SIG-M5 treated with dmso at 0.1 percent for 504 hours (cell line): Measurements from ENCODE around the gene ZNF428.
"Not testable (repeated sequence)": the region's sequence is repeated elsewhere in the genome, so short reads cannot be mapped to it uniquely, and the experiment has no call there.

Experiments used
- DNase-seq: peaks from one replicate; lab custom pipeline; 2025; ENCODE audit not compliant: unreplicated experiment; lab: John Stamatoyannopoulos, UW

ZNF428 gene, protein sequence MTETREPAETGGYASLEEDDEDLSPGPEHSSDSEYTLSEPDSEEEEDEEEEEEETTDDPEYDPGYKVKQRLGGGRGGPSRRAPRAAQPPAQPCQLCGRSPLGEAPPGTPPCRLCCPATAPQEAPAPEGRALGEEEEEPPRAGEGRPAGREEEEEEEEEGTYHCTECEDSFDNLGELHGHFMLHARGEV

DNA sequence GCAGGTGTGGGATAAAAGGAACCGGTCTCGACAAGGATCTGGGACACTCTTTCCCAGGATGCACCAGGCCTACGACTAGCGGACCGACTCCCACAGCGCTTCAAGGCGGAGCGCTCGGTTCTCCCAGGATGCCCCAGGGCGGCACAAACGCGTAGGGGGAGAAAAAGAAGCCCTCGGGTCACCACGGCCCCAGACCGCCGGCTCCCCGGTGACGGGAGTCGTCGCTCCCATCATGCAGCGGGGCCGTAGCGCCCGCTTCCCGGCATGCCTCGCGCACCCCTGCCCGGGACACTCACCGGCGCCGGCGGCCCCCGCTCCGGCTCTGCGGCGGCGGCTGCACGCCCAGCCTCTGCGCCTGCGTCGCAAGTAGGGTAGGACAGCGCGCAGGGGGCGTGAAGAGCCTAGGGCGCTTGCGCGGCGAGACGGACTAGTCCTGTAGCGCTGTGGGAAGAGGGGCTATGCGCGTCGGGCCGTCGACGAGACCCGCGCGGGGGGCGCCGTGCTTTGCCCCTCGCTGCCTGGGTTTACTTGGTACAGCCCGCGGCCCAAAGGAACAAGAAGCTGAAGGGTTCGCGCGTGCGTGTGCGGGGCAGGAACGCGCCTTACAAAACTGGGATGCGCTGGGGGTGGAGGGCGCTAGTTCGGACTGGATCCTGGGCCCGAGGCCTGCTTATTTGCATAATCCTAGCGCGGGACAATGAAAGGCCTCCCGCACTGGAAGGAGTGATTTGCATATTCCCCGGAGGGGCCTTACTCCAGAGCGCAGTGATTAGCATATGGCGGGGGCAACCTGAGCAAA lies at the start of gene ZNF428:
Gene ZNF428, minus strand, starts transcription at position 368 of the 799 bp plus-strand sequence. CDS start 5,325 bp downstream, outside the sequence.
- peak; percentile 77 for DNase-seq

DNA sequence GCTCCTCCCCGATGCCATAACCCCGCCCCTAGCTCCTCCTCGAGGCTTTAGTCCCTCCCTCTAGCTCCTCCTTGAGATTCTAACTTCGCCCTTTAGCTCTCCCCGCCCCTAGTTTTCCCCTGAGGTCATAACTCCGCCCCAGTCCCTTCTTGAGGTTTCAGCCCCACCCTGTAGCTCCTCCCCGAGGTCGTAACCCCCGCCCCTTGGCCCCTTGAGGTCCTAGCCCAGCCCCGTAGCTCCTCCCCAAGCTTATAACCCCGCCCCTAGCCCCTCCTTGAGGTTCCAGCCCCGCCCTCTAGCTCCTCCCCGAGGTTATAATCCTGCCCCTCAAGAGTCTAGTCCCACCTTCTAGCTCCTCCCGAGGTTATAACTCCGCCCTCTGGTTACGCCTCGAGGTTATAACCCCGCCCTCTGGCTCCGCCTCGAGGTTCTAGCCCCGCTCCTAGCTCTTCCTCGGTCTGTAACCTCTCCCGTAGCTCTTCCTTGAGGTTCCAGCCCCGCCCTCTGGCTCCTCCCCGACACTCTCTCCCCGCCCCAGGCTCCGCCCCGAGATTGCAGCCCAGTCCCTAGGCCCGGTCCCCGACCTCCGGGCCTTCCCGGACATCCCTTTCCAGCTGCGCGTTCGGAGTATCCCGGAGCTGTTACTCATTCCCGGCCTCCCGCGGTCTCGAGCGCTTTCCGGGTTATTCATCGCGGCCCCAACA lies 49.1 kb upstream of the ZNF428 start:
- DNase-seq = peak; percentile 99

DNA sequence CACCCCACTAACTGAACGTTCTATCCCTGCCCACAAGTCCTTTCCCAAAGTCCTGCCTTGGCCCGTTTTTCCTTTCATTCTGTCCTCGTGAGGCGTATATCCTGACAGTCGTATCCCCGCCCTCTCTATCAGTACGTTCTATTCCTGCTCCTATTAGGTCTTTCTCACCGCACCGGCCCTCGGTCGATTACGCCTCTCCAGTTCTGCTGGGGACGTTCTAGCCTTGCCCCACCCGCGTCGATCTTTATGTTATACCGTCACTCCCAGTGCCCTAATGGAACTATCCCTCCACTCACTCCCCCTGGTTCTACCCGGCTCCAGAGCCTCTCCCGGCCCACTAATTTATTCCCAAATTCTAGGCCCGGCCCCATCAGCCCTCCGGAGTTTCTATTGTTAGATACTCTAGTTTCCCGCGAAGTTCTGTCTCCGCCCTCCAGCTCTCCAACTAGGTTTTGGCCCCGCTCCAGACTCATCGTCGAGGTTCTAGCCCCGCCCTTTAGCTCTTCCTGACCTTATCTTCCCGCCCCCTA lies 48.5 kb upstream of the ZNF428 start:
- no peak for DNase-seq

DNA sequence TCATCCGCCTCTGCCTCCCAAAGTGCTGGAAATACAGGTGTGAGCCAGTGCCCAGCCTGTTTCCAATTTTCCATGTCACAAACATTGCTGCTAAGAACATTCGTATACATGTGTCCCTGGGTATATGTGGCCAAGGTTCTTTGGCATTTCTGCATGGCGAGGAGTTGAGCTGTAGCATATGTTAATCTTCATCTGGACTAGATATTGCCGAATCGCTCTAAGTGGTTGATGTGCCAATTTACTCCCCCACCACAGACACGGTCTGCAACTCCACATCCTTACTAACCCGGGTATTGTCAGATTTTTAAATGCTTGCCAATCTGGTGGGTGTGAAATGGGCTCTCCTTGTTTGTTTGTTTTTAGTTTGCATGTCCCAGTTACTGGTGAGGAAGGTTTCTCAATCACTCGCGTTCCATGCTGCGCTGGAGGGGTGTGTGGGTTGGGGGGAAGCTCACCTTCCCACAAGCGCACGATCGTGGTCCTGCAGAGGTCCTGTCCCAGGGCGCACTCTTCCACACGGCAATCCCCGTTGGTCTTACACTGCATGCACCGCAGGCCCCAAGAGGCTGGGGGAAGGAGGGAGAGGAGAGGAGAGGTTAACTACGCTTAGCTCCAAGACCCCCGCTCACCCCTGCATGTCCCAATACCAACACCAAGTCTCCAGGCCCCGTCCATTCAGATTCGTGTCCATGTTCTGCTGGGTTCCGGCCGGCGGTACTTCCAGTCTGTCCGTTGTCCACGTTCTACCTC lies 47.9 kb upstream of the ZNF428 start:
- DNase-seq = no peak

DNA sequence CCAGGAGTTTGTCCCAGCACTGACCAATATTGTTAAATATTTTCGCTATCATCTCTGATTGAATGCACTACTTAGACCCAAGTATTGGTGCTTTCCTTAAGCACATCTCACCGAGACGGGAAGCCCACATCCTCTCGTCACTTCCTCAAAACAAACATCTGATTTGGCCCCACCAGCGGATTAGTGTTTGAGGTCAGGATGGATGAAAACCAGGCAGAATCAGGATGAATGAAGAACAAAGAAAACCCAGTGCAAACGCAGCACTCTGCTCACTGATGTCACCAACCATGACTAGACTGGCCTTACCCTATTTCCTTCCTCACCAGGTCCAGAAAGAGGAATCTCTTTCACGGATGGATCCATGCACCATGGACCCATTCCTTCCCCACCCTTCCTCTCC lies 44.6 kb upstream of the ZNF428 start:
- peak; percentile 40 for DNase-seq

DNA sequence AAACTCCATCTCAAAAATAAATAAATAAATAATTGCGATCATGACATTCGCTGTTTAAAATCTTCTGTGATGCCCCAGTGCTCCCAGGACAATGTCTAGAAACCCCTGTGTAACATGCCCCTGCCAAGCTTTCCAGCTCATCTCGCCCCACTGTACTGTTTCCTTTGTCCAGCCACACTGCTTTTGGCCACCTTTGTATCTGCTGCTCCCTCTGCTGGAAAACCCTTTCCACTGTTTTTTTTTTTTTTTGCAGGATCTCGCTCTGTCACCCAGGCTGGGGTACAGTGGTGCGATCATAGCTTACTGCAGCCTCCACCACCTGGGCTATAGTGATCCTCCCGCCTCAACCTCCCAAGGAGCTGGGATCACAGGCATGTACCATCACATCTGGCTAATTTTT lies 43.1 kb upstream of the ZNF428 start:
- DNase-seq = no peak

DNA sequence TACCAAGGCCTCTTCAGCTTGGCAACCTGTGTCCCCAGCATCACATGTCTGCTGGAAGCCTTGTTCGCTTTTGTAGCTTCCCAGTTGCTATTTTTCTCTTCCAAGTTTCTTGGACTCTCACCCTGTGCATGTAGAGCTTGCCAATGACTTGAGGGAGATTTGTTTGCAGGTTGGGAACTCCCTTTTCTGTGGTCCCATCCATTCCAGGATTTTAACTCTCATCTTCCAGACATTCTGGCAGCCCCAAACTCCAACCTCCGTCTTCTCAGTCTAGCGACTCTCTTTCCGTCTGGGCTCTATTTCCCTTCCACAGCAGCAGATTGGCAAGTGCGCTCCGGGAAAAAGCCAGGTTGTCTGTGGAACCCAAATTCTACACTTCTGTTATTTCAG lies 41.5 kb upstream of the ZNF428 start:
- DNase-seq = no peak

DNA sequence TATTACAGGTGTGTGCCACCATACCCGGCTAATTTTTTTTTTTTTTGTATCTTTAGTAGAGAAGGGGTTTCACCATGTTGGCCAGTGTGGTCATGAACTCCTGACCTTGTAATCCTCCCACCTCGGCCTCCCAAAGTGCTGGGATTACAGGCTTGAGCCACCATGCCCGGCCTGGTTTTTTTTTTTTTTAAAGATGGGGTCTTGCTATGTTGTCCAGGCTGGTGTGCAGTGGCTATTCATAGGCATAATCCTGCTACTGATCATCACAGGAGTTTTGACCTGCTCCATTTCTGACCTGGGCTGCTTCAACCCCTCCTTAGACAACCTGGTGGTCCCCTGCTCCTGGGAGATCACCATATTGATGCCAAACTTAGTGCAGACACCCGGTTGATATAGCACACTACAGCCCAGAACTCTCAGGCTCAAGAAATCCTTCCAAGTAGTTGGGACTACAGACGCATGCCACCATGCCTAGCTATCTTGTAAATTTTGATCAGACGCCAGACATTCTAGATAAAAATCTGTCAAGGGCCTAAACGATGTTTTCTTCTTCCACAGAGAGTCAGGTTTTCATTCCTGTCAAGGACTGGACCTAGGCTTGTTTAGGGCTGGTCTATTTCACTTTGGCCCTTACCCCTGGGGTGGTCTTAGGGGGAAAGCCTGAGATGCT lies 41.0 kb upstream of the ZNF428 start:
- no peak for DNase-seq

DNA sequence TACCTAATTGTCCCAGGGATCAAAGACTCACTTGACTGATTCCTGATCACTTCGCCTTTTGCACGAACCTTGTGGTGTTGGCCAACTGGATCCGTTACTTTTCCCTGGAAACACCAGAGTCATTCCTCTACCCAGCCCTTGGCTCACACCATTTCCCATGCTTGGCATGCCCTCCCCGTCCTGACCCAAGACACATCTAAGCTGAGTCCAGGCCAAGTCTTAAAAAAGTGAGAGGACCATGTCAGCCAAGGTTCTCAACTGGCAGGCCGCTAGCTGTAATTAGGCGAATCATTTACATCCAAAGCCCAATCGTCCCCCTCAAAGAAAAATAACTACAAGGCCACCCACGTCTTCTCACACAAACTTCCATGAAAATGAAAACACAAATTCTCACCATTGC lies 39.1 kb upstream of the ZNF428 start:
- DNase-seq = no peak

DNA sequence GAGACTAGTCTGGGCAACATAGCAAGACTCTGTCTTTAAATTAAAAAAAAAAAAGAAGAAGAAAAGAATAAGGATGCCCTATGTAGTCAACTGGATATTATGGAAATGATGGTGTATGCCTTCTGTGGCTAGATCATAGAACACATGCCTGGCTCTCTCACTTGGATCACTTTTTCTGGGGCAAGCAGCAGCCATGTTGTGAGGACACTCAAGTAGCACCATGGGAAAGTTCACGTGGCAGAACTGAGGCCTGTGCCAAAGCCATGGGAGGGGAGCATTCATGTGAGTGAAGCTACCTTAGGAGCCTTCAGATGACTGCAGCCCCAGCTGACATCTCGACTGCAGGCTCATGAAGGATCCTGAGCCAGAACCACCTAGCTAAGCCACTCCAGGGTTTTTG lies 38.6 kb upstream of the ZNF428 start:
- no peak for DNase-seq

DNA sequence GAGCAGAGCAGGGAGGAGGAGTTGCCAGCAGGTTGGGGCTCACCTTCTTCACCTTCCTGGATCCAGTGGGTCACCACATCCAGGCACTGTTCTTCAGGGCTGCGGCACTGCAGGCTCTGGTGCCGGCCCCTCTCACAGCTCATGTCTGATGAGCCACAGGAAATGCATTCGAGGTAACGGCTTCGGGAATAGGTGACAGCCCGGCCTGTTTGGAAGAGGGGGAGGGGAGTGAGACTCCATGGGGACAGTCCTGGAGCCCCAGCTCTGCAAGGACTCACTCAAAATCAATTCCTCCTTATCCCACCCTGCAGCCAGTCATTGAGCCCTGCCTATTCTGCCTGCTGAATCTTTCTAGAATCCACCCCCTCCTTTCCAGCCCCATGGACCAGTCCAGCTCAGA lies 37.0 kb upstream of the ZNF428 start:
- DNase-seq = no peak

DNA sequence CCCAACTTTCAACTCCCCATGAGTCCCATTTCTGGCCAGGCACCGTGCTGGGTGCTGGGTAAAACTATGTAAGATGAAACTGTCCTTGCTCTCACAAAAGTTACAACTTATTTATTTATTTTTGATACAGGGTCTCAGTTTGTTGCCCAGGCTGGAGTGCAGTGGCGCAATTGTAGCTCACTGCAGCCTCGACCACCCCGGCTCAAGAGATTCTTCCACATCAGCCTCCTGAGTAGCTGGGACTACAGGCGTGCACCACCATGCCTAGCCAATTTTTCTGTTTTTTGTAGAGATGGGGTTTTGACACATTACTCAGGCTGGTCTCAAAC lies 33.1 kb upstream of the ZNF428 start:
- no peak for DNase-seq

DNA sequence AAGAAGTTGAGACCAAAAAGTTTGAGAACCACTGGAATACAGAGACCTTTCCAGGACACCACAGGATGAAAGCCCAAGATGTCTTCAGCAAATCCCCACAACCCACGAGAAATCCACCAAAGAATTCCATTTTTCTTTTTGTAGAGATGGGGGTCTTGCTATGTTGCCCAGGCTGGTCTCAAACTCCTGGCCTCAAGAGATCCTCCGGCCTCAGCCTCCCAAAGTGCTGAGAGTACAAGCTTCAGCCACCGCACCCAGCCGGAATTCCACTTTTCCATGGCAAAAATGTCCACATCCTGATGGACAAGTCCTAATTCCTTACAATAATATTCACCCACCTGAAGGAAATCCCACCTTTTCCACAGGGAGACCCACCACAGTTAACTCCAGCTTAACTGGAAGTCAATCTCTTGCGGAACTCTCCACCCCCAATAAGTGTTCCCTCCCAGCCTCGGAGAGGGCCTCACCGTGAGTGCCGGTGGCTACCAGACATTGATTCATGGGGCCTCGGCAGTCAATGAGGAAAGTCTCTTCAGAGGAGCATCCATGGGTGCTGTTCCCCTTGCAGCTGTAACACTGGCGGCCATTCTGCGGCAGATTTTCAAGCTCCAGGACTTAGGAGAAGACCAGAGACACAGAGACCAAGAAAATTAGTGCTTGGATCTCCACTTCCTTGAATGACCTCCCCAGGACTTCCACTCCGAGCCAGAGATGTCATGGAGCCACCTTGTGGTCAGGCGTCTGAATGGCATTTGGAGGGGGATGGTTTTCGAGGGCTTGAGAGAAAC lies 32.5 kb upstream of the ZNF428 start:
- DNase-seq = peak; percentile 66

DNA sequence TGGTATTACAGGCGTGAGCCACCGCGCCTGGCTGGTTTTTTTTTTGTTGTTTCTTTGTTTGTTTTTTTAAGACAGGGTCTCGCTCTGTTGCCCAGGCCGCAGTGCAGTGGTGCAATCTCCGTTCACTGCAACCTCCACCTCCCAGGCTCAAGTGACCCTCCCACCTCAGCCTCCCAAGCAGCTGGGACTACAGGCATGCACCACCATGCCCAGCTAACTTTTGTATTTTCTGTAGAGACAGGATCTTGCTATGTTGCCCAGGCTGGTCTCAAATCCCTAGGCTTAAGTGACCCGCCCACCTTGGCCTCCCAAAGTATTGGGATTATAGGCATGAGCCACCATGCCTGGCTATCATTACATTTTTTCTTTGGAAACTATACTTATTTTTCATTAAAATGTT lies 30.8 kb upstream of the ZNF428 start:
- not testable (repeated sequence) for DNase-seq

DNA sequence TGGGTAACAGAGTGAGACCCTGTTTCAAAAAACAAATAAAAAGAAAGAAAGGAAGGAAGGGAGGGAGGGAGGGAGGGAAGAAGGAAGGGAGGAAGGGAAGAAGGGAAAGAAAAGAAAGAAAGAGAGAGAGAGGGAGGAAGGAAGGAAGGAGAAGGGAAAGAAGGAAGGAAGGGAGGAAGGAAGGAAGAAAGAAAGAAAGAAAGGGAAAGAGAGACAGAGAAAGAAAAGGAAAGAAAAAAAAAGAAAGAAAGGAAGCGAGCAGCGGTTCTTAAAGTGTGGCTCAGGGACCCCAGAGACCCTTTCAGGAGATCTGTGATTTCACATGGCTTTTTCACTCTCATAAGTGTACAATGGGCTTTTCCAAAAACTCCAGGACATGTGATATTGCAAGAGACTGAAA lies 30.1 kb upstream of the ZNF428 start:
- DNase-seq = no peak

DNA sequence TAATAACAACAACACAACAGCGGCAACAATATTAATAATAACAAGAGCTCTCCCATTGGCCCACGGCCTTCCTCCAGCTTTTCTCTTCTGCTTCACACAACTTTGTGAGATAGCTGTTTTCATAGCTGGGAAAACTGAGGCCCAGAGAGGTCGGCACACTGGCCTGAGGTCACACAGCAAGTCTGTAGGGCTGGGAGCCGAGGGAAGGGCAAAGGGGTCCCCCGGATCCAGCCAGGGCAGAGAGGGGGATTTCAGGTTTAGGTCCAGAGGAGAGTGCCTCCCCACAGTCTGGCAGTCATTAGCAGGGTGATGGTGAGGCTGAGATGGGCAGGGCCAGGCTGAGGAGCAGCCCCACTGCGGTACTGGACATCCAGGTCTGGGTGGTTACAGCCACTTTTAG lies 29.2 kb upstream of the ZNF428 start:
- DNase-seq = no peak

DNA sequence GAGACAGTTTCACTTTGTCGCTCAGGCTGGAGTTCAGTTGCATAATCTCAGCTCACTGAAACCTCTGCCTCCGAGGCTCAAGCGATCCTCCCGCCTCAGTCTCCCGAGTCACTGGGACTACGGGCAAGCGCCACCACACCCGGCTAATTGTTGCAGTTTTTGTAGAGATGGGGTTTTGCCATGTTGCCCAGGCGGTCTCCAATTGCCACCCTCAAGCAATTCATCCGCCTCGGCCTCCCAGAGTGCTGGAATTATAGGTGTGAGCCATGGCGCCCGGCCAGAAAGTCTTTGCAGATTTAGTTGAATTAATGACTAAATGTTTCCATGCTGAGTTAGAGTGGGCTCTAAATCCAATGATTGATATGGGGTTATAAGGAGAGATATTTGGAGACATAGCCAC lies 24.8 kb upstream of the ZNF428 start:
- DNase-seq = no peak

DNA sequence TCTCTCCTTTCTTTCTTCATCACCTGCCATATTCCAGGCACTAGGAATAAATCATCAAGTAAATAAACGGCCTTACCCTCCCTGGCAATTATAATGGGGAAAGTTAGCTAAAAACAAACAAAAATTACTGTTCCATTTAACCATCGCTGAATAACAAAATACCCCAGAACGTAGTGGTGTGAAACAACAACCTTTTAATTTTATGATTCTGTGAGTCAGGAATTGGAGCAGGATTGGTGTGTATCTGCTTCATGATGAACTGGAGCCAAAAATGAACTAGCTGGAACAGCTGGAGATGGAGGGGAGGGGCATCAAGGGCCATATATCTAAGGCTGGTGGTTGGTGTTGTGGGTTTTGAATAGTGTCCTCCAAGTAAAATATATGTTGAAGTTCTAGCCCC lies 23.9 kb upstream of the ZNF428 start:
- DNase-seq = no peak

DNA sequence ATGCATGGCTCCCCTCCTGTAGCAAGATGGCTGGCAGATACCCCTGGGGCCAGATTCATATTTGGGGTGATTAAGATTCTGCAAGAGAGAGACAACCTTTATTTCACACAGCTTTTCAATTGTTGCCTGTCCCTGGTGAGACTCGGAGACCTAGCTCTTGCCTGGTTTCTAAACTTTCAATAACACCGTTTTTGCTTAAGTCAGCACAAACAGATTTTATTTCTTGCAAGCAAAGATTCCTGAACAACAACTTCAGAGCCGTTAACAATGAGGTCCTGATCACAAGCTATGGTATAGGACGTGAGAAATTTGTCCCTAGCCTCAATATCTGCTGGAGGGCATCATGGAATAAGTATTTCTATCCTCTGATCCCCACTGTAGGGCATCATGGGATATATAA lies 23.1 kb upstream of the ZNF428 start:
- DNase-seq = no peak

DNA sequence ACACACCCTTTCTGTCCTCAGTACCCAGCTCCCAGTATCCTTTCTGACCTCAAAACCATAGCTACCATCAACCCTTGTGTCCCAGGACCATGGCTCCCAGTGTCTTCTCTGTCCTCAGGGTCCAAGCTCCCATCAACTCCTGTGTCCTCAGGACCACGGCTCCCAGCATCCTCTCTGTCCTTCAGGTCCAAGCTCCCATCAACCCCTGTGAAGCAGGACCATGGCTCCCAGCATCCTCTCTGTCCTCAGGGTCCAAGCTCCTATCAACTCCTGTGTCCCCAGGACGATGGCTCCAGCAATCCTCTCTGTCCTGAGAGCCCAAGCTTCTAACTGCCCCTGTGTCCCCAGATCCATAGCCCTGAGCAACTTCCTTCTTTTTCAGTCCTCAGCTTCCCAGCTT lies 21.9 kb upstream of the ZNF428 start:
- no peak for DNase-seq
